Gastrocnemius medialis (tissue), 4 donors: Measurements from ENCODE around the gene ZBTB7B.
A peak's percentile ranks its signal among the peaks of the same experiment; 100 is the strongest.

Experiments
- POLR2A ChIP-seq, 2 donors: fragments of 450-650 bp; IDR thresholded peaks; one replicate each; pipeline ENCODE4 v1.6.1; 2017; ENCODE audit warnings: antibody characterized with exemption in 2 of 2, mild to moderate bottlenecking in 2 of 2, moderate library complexity in 2 of 2
- TF ChIP-seq, protein P1 (sequence below), 5 experiments: fragments of 450-650 bp in 3 of 5; fragments of 200-600 bp in 2 of 5; sonication (generic) in 2 of 5; IDR thresholded peaks in 4 of 5; conservative IDR thresholded peaks in 1 of 5; 1 replicate in 4 of 5; 2 replicates in 1 of 5; pipeline ENCODE4 v1.5.1; 2016 to 2019; ENCODE audit warnings: antibody characterized with exemption in 5 of 5, mild to moderate bottlenecking in 3 of 5, moderate library complexity in 3 of 5

DNA sequence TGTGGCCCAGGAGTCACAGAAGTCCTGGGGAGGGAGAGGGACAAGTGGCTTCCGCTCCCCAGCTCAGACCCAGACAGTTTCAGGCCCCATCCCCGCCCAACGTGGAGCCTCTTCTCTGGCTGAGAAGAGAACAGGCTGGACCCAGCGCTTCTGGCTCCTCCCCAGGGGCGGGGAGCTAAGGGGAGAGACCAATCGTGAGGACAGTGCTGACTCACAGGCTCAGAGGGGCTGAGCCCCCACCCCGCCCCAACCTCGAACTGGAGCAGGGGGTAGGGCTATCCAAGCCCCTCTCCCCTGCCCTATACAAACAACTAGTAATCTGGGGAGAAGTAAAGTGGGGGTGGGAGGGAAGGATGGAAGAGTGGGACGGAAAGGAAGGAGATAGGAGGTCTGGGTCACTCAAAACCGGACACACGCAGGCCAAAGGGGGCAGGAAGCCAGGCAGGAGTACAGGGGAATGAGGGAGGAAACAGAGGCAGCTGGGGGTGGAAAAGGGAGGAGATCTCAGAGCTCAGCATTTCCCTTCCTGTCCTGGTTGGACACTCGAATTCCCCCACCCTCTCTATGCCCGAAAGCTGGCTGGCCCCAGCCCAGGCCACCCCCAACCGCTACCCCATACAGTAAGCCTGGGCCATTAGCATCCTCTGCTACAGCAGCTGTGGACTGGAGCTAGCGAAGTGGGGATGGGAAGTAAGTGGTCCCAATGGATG lies 31.8 kb upstream of the ZBTB7B start, which contains the start of gene SHC1:
- TF ChIP-seq, protein P1, sequence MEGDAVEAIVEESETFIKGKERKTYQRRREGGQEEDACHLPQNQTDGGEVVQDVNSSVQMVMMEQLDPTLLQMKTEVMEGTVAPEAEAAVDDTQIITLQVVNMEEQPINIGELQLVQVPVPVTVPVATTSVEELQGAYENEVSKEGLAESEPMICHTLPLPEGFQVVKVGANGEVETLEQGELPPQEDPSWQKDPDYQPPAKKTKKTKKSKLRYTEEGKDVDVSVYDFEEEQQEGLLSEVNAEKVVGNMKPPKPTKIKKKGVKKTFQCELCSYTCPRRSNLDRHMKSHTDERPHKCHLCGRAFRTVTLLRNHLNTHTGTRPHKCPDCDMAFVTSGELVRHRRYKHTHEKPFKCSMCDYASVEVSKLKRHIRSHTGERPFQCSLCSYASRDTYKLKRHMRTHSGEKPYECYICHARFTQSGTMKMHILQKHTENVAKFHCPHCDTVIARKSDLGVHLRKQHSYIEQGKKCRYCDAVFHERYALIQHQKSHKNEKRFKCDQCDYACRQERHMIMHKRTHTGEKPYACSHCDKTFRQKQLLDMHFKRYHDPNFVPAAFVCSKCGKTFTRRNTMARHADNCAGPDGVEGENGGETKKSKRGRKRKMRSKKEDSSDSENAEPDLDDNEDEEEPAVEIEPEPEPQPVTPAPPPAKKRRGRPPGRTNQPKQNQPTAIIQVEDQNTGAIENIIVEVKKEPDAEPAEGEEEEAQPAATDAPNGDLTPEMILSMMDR (IDR thresholded peaks at IDR 0.05 in 4 of 5, conservative IDR thresholded peaks at IDR 0.05 in 1 of 5) = no peak
- peak; percentile 85 to 89 for TF ChIP-seq POLR2A (IDR thresholded peaks at IDR 0.05)
